OCI-LY3 (cell line): ENCODE measurements around the gene ADGRE1.

ENCODE experiments used
- CTCF ChIP-seq: fragments of 200-600, 300-600 bp; sonication (generic); IDR thresholded peaks from 2 replicates; pipeline ENCODE4 v1.5.1; 2014; ENCODE audit warnings: antibody characterized with exemption, low read length, low read depth
- EZH2phosphoT487 ChIP-seq: fragments of 200-600 bp; shearing (Covaris generic); IDR thresholded peaks from 2 replicates; pipeline ENCODE4 v1.6.1; 2018; ENCODE audit warnings: antibody characterized with exemption, mixed run types, low read depth

- TF ChIP-seq CTCF (no peak), EZH2phosphoT487 (no peak)
Measured at GRCh38 chr19:6914321-6914720, 26.9 kb downstream of the ADGRE1 start.
